HFFc6 (cell line): ENCODE data around the gene ZNF736. TPM values are rescaled to one million over a fixed set of nuclear protein-coding genes. Genes with fewer than 3 reads are reported as not detected.
"Not testable (repeated sequence)": the region's sequence is repeated elsewhere in the genome, so short reads cannot be mapped to it uniquely, and the experiment has no call there.

Source experiments
- DNase-seq: peaks from one replicate; pipeline ENCODE4 v3.0.0-alpha.2; 2018
- H3K27ac Mint-ChIP-seq: 2 replicates; pipeline ENCODE4 v1.8.0; 2020; ENCODE audit warnings: mild to moderate bottlenecking, mixed read lengths
- H3K27me3 Mint-ChIP-seq: 2 replicates; pipeline ENCODE4 v1.8.0; 2021; ENCODE audit warnings: mild to moderate bottlenecking, moderate library complexity, mixed read lengths; ENCODE audit not compliant: insufficient read depth
- H3K36me3 Mint-ChIP-seq: 2 replicates; pipeline ENCODE4 v1.8.0; 2021; ENCODE audit warnings: low read depth, mixed read lengths
- H3K4me1 Mint-ChIP-seq: 2 replicates; pipeline ENCODE4 v1.8.0; 2020; ENCODE audit warnings: low read depth, mixed read lengths
- H3K4me3 Mint-ChIP-seq: 2 replicates; pipeline ENCODE4 v1.8.0; 2020; ENCODE audit warnings: mild to moderate bottlenecking, moderate library complexity, mixed read lengths
- H3K9me3 Mint-ChIP-seq: 2 replicates; pipeline ENCODE4 v1.8.0; 2020; ENCODE audit warnings: mild to moderate bottlenecking, mixed read lengths
- CTCF ChIP-seq: fragments of 200-600 bp; sonication (generic); IDR thresholded peaks from 2 replicates; pipeline ENCODE4 v1.5.0; 2021; ENCODE audit warnings: antibody characterized with exemption, mild to moderate bottlenecking
- total RNA-seq, 6 experiments: library from RNA; stranded (reverse); fragmentation: NEBNext Ultra II Directional; extraction: Animal tissue kit (Norgen Biotek cat#: 25700); gene quantifications; 2 replicates in 1 of 6; 3 replicates in 5 of 6; pipeline ENCODE4 v1.2.3, GENCODE V29; 2021

The ZNF736 gene
- total RNA-seq, 6 experiments from 2014 or later: 4.6 to 7.9 (median 5.9) TPM

DNA sequence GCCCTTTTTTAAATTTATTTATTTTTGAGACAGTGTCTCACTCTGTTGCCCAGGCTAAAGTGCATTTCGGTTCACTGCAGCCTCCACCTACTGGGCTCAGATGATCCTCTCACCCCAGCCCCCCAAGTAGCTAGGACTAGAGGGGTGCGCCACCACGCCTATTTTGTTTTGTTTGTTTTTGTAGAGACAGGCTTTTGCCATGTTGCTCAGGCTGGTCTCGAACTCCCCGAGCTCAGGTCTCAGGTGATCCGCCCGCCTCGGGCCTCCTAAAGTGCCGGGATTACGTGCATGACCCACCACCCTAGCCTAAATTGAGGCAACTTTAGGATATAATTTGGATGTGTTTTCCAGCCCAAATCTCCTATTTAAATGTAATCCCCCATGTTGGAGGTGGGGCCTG is 805 bp downstream of the ZNF736 start:
- H3K4me1 Mint-ChIP-seq: peaks cover 24% of the 10 kb centered on the region
- no peak for TF ChIP-seq CTCF
- H3K27ac Mint-ChIP-seq: peak overlapping the region; percentile 99
- no peaks in the 10 kb centered on the region for H3K27me3 Mint-ChIP-seq
- DNase-seq: no peak
- H3K36me3 Mint-ChIP-seq: peaks cover 34% of the 10 kb centered on the region
- peak overlapping the region; percentile 97 for H3K4me3 Mint-ChIP-seq
- H3K9me3 Mint-ChIP-seq: peaks cover 7% of the 10 kb centered on the region; the same call in 1 of the 2 replicates

DNA sequence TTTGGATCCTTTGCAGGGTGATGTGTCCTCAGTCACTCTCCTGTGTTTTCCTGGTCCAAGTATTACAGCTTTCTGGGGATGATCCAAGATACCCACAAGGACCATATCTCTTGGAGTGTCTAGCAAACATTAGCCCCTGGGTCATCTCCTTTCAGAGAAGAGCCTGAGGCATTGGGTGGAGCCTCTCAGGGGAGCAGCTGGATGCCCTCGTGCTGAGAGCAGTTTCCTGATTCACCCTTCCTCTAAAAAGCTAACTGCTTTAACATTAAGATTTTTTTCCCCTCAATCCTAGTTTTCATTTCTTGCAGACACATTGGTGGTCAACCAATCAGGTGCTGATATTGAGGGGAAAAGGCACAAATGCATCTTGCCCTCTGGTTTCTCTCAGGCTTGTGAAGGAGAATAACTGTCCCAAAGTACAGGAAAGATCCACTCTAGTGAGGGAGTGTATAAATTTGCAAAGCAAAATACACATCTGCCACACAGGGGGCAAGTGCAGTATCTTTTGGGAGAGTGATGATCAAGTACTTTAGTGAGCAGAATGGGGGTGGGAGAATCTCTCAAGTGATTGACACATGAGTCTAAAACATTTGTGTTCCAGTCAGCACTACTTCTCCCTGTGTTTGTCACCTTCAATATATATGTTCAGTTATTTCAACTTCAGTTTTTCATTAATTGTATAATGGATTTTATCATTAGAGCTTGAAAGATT is 2.4 kb downstream of the ZNF736 start:
- not testable (repeated sequence) for H3K27ac Mint-ChIP-seq, DNase-seq, H3K4me3 Mint-ChIP-seq, H3K27me3 Mint-ChIP-seq
- peaks cover 46% of the 10 kb centered on the region for H3K36me3 Mint-ChIP-seq
- peaks cover 24% of the 10 kb centered on the region for H3K4me1 Mint-ChIP-seq
- H3K9me3 Mint-ChIP-seq: peaks cover 17% of the 10 kb centered on the region; the same call in 1 of the 2 replicates

DNA sequence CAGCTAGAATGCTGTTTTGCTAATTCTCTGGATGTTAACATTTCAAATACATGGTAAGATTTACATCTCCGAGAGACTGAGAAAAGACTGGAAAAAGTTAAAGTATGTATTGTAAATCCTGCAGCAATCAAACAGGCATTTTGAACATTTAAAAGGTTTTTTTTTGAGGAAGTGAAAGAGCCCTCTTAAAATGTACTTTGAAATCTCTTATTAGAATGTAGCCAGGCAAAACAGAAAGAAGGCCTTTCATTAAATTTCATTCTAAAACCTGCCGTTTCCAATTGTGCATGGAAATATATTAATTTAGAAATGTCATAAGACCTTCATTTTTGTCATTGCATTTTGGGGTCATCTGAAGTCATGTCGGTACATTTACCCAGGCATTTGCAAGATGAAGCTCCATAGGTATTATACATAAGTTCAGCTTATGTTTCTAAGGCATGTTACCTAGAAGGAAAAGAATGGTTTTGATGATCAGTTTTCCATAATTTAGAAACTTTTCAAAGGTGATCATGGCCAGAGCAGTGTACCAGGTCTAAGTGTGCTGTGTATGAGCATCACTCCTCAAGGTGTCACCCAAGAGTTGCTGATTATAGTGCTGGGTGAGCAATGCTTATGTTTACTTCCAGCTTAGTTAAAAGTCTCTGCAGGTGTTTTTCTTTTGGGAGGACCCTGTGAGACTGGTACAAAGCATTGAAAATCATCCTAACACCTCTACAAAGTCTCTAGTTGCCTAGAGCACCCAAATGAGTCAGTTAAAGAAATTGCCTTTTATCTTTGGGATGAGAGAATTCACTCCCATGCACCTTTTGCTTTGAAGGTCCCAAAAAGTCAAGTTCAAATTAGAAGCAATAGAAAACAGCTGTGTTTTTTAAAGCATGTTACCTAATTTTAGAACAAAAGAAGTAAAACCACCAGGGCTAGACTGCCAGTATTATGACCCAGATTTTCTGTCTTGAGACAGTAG is 7.1 kb downstream of the ZNF736 start:
- Mint-ChIP-seq H3K27ac (no peak overlapping the region), H3K36me3 (peaks cover 77% of the 10 kb centered on the region), H3K4me3 (no peak overlapping the region), H3K9me3 (peaks cover 41% of the 10 kb centered on the region), H3K4me1 (peaks cover 3% of the 10 kb centered on the region), H3K27me3 (no peaks in the 10 kb centered on the region)
- no peak for DNase-seq
- no peak for TF ChIP-seq CTCF

DNA sequence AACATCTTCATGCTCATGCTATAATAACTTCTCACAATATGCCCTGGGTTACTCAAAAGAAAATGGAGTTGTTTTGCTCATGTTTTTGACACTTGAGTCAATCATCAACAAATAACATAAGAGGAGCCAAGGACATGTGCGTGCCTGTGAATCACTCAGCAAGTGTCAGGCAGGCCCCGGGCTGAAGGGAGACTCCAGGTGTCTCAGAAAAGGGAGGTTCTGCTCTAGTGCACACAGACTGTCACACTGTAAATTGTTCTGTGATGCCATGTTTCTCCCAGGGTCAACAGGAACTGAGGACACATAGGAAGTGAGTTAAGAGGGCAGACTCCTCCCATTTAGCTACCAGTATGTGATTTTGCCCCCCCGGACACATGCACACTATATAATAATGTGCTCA is 10.4 kb downstream of the ZNF736 start:
- Mint-ChIP-seq H3K36me3 (peaks cover 84% of the 10 kb centered on the region), H3K9me3 (peaks cover 64% of the 10 kb centered on the region)
- H3K4me3 Mint-ChIP-seq, DNase-seq, H3K4me1 Mint-ChIP-seq, H3K27ac Mint-ChIP-seq, H3K27me3 Mint-ChIP-seq: not testable (repeated sequence)

- not testable (repeated sequence) for H3K27ac Mint-ChIP-seq, H3K27me3 Mint-ChIP-seq, DNase-seq, H3K4me3 Mint-ChIP-seq, H3K4me1 Mint-ChIP-seq
- Mint-ChIP-seq H3K9me3 (peaks cover 95% of the 10 kb centered on the region), H3K36me3 (peaks cover 78% of the 10 kb centered on the region)
These were observed 35.0 kb downstream of the ZNF736 start for GRCh38 chr7:64348713-64349210.

DNA sequence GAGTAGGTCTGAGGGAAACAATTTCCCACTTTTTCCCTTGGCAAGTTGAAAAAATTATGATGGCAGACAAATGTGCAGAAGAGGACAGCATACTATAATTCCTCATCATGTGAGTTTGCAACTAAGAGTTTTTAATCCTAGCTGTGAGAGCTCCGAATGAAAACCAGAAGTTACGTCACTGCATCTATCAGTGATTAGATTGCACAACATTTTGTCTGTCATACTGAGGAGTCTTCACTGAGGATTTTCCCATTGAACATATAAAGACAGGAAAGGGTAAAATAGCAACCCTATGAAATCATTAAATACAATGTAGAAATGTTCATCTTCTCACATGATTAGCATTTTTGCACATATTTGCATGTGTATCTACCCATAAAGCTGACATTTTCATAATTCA is 45.8 kb downstream of the ZNF736 start:
- H3K27me3 Mint-ChIP-seq: no peaks in the 10 kb centered on the region
- H3K27ac Mint-ChIP-seq: no peak overlapping the region
- no peak overlapping the region for H3K4me3 Mint-ChIP-seq
- no peak for TF ChIP-seq CTCF
- H3K9me3 Mint-ChIP-seq: peaks cover 81% of the 10 kb centered on the region
- H3K4me1 Mint-ChIP-seq: no peaks in the 10 kb centered on the region
- H3K36me3 Mint-ChIP-seq: peaks cover 32% of the 10 kb centered on the region
- DNase-seq: no peak
